Testis (tissue), 3 donors: ENCODE results near the gene ERBB4. TPM values are rescaled to one million over a fixed set of nuclear protein-coding genes. Genes with fewer than 3 reads are reported as not detected.

Experiments
- DNase-seq: peaks from one replicate; pipeline ENCODE4 v3.0.0-alpha.2; 2019
- H3K27ac ChIP-seq, 2 donors: fragments of 200-600 bp; sonication (generic); one replicate each; pipeline ENCODE4 v1.5.1; 2019
- H3K27me3 ChIP-seq: fragments of 200-600 bp; sonication (generic); one replicate; pipeline ENCODE4 v1.5.1; 2019
- H3K36me3 ChIP-seq: fragments of 200-600 bp; sonication (generic); one replicate; pipeline ENCODE4 v1.5.1; 2017; ENCODE audit warnings: low read depth; ENCODE audit errors: missing control alignments
- H3K4me1 ChIP-seq: fragments of 200-600 bp; sonication (generic); one replicate; pipeline ENCODE4 v1.5.1; 2019
- H3K4me3 ChIP-seq, 2 donors: fragments of 200-600 bp; sonication (generic); one replicate each; pipeline ENCODE4 v1.5.1; 2017 to 2019
- H3K9me3 ChIP-seq: fragments of 200-600 bp; sonication (generic); one replicate; pipeline ENCODE4 v1.5.1; 2017
- CTCF ChIP-seq, 3 experiments: fragments of 450-650 bp in 2 of 3; fragments of 200-600 bp in 1 of 3; sonication (generic) in 1 of 3; IDR thresholded peaks; one replicate each; pipeline ENCODE4 v1.5.1; 2016 to 2019; ENCODE audit warnings: antibody characterized with exemption in 3 of 3, mild to moderate bottlenecking in 2 of 3, moderate library complexity in 1 of 3
- POLR2A ChIP-seq: fragments of 450-650 bp; IDR thresholded peaks from one replicate; pipeline ENCODE4 v1.6.1; 2017; ENCODE audit warnings: antibody characterized with exemption, mild to moderate bottlenecking, moderate library complexity
- WGBS, 2 donors: methylation state at CpG; one replicate each; pipeline ENCODE4 v1.1.5; 2018; 5-methylcytosine and 5-hydroxymethylcytosine counted together
- intact Hi-C: fragments of 100-400 bp; cut with DNase I; formaldehyde crosslinking; loops from one replicate; pipeline ENCODE4 v1.15.1; 2023; ENCODE audit warnings: low total_unique reads
- polyA plus RNA-seq: library from polyadenylated mRNA; stranded (reverse); fragments of 350-450 nt; fragmentation: Illumina TruSeq; extraction: RNeasy Lipid Tissue Mini Kit (QIAGEN cat#74804); gene quantifications from one replicate; pipeline ENCODE4 v1.2.3, GENCODE V29; 2014; ENCODE audit warnings: low read depth, low replicate concordance; ENCODE audit not compliant: insufficient read depth
- total RNA-seq, 2 donors: library from RNA; depleted of rRNA; stranded (reverse); fragments of >200 nt; gene quantifications; one replicate each; pipeline ENCODE4 v1.2.3, GENCODE V29; 2016

The ERBB4 gene
- total and polyA plus RNA-seq, 3 donors from 2014 or later = 6.1 to 62.7 (median 47.7) TPM

DNA sequence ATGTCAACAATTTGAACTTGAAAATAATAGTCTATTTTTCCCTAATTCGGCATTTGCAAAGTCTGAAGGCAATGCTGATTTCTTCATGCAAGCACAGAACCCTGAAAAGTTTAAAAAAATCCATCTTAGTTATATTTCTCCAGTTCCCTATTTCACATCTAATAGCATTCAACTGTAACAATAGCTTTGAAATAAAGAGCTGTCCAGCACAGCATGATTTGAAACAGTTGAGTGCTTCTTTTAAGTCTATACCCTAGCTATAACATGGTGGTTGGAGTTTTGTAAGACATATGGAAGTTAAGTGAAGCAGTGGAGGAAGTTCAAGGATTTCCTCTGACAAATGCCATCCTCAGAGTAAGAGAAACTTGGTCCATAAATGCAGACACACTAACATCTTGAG is 691.9 kb downstream of the ERBB4 start:
- TF ChIP-seq POLR2A (no peak), CTCF (IDR thresholded peaks at IDR 0.05) (no peak)
- no peak for DNase-seq
- 52 to 78% methylated on average over 1 of the region's 1 CpG for WGBS, 2 donors

DNA sequence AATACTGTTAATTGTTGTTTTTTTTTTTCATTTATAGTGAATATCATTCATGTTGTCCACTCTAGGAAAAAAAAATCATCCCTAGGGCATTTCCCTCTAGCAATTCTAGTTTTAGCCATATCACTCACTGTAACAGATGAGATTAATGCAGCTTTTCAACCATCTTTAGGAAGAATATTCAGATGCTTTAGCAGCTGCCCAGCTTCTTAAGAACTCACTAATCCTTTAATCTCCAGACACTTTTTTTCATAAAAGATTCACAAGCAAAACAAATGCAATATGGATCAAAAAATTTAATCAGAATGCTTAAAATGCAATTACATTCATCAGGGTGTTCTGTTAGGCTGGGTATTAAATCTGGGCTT is 692.6 kb downstream of the ERBB4 start:
- H3K4me3 ChIP-seq = no peak overlapping the region
- TF ChIP-seq CTCF (IDR thresholded peaks at IDR 0.05) = no peak
- TF ChIP-seq POLR2A = no peak
- no peak for DNase-seq
- intact Hi-C loops = no loop called here
- H3K27me3 ChIP-seq = no peaks in the 10 kb centered on the region
- no peaks in the 10 kb centered on the region for H3K9me3 ChIP-seq
- H3K4me1 ChIP-seq = no peaks in the 10 kb centered on the region
- H3K36me3 ChIP-seq = no peaks in the 10 kb centered on the region
- no peak overlapping the region for H3K27ac ChIP-seq

More for the DNA sequence above, 691.9 kb downstream of the ERBB4 start:
- H3K36me3 ChIP-seq = no peaks in the 10 kb centered on the region
- H3K4me1 ChIP-seq = no peaks in the 10 kb centered on the region
- no peak overlapping the region for H3K4me3 ChIP-seq
- no peak overlapping the region for H3K27ac ChIP-seq
- intact Hi-C loops = no loop called here
- H3K9me3 ChIP-seq = no peaks in the 10 kb centered on the region
- H3K27me3 ChIP-seq = no peaks in the 10 kb centered on the region

DNA sequence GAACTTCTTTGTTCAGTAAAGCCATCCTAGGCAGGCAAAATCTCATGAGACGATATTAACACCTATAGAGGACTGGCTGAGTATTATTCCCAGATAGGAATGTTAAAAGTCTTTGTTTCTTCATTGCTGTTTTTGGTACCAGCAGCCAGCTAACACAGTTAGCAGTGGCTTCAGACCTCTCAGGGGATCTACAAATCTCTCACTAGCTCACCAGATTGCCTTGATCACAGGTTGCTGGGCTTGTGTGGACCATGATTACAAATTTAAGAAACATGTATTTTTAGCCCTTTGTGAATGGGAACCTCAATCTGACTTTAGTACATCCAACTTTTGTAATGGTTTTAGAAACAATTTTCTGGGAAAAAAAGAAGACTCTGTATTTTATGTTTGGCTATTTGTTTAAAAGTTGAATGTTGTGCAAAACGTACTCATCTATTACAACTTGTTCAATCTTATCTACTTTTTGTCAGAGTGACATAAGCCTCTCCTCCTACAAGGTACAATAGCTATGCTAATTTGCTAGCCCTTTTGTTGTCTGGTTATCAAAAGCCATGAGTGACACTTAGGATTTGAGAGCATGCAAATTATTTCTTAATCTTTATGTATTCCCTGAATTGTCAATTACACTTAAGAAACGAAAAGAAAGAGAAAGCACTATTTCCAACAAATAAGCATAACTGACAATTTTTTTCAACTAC is 693.1 kb downstream of the ERBB4 start:
- no peak overlapping the region for H3K27ac ChIP-seq
- intact Hi-C loops = no loop called here

DNA sequence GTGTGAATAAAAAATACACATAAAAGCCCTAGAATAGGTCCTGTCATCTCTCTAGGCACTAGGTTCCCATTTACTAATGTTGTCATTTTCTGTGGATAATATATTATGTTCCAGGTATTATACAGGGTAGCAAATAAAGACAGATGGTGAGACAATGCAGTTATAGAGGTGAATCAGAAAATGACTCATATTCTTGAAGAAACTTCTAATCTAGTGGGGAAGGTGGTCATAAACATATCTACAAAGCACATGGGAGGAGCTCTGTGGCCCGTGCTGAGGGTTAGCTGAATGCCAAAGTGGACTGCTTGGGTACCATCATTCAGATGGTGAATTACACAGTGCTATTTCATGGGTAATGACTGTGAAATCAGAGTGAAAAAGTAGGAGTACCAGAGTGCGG is 700.9 kb downstream of the ERBB4 start:
- WGBS, 2 donors = 81 to 88% methylated on average over 2 of the region's 2 CpGs
- TF ChIP-seq CTCF (IDR thresholded peaks at IDR 0.05) = no peak
- no peak for TF ChIP-seq POLR2A
- H3K4me1 ChIP-seq = no peaks in the 10 kb centered on the region

More for the DNA sequence above, 693.1 kb downstream of the ERBB4 start:
- Histone ChIP-seq H3K4me3 (no peak overlapping the region), H3K27me3 (no peaks in the 10 kb centered on the region), H3K9me3 (no peaks in the 10 kb centered on the region), H3K4me1 (no peaks in the 10 kb centered on the region), H3K36me3 (no peaks in the 10 kb centered on the region)
- TF ChIP-seq POLR2A (no peak), CTCF (IDR thresholded peaks at IDR 0.05) (no peak)
- WGBS, 2 donors = 32 to 38% methylated on average over 3 of the region's 3 CpGs
- DNase-seq = no peak

GRCh38 chr2:211837206-211837605 is 701.4 kb downstream of the ERBB4 start:
- Histone ChIP-seq H3K4me3 (no peak overlapping the region), H3K36me3 (no peaks in the 10 kb centered on the region), H3K4me1 (no peaks in the 10 kb centered on the region), H3K27ac (no peak overlapping the region), H3K27me3 (no peaks in the 10 kb centered on the region), H3K9me3 (no peaks in the 10 kb centered on the region)
- intact Hi-C loops = no loop called here
- WGBS, 2 donors = 87 to 94% methylated on average over 3 of the region's 3 CpGs
- TF ChIP-seq POLR2A (no peak), CTCF (IDR thresholded peaks at IDR 0.05) (no peak)
- no peak for DNase-seq

More for the DNA sequence above, 700.9 kb downstream of the ERBB4 start:
- H3K9me3 ChIP-seq = no peaks in the 10 kb centered on the region
- no peak overlapping the region for H3K4me3 ChIP-seq
- H3K27me3 ChIP-seq = no peaks in the 10 kb centered on the region
- intact Hi-C loops = no loop called here
- DNase-seq = no peak
- H3K36me3 ChIP-seq = no peaks in the 10 kb centered on the region
- no peak overlapping the region for H3K27ac ChIP-seq
